ENCODE measurements around the gene GASK1B.

GASK1B gene

GRCh38 chr4:158172261-158173258 lies at the start of gene GASK1B:
Gene GASK1B (minus strand): TSS chr4:158173025. CDS start chr4:158171375, 1,650 bp downstream.
- DNase-seq = no peak

DNA sequence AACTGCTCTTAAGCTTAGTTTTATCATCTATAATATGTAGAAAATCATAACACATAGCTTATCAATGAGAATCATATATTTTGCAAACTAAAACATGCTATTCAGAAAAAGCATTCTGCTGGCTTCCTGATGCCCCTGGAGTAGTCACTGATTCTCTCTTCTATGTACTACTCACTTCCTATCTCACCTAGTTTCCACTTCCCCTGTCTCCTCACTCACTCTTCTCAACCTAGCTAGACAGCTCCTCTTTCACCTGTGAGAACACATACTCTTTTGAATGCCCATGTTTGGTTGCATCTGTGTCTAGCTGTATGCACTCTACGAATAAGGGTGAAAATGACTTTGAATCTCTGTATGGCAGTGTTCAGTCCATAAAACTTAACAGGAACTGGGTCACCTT lies 46.8 kb upstream of the GASK1B start:
- DNase-seq = no peak

GRCh38 chr4:158217763-158218162 lies 44.9 kb upstream of the GASK1B start:
- DNase-seq = no peak

DNA sequence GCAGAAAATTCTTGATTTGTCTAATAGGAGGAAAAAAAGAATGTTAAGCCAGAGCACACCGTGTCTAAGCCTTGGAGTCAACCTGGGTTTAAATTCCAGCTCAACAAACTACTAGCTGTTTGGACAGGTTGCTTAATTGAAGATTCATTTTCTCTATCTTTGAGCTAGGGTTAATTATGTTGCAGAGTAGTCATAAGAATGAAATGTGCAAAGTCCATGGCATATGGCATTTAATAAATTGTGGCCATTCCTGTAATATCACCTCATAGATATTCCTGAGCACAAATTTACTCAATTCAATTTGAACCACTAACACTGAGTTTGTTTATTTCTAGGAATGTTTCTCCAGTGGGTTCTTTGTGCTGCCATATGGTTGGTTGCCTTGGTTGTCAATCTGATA lies 42.0 kb upstream of the GASK1B start:
- DNase-seq = no peak

DNA sequence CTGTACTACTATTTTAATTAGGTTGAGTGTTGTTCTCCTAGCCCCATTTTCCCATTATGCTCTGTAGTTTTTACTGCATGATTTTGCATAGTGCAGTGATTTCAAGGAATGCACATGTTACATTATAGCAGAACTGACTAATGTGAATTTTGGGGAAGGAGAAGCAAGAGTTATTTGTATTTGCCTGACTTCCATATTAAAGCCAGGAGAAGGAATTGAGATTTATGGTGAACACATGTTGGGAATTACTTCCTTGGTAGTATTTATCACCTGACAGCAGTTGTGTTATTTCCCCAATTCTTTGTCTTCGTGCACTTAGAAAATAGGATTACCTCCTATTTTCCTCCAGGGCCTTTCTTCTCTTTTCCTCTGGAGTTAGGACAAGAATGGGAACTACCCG lies 40.6 kb upstream of the GASK1B start:
- no peak for DNase-seq

GRCh38 chr4:158211222-158211621 lies 38.4 kb upstream of the GASK1B start:
- DNase-seq = no peak

DNA sequence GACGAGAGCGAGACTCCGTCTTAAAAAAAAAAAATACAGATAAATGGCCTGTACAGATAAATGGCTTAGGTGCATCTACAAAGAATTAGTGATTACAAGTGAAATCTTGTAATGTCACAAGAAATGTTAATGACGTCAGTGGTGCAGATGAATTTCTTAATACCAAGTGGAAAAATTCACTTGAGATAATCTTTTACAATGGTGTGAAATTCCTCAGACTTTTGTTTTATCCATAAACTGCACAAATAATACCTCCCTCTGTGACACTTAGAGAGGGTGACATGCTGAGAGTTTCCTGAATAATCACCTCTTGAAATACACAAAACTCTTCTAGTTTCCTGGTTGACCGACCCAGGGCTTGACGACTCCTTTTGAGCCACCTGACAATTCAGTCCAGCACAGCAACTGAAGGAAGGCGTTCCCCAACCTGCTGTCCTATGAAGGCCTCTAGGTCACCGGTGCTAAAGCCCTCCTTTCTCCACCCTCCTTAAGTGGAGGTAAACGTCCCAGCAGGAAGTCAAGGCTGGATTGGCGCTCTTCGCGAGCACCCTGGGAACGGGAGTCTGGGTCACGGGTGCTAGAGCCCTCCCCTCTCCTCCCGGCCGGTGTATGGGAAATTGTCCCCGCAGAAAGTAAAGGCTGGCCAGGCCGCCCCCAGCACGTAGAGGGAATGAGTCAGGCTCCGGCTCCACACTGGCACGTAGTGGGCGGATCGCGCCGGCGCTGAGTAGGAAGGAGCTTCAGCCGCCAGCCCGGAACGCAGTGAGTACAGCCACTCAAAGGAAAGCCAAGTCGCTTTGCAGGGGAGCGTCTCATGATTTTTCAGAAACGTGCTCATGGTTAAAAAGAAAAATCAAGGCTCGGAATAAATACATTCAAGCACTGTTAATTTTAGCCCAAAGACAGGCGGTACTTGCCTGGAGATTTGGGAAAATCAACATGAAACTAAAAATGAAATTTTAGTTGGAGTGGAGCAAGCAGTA lies 37.3 kb upstream of the GASK1B start, which contains the start of gene TMEM144:
TSS of gene TMEM144 (plus strand) at position 662 of the 983 bp plus-strand sequence. CDS start 2,182 bp downstream, outside the sequence.
- DNase-seq = peak; percentile 64

DNA sequence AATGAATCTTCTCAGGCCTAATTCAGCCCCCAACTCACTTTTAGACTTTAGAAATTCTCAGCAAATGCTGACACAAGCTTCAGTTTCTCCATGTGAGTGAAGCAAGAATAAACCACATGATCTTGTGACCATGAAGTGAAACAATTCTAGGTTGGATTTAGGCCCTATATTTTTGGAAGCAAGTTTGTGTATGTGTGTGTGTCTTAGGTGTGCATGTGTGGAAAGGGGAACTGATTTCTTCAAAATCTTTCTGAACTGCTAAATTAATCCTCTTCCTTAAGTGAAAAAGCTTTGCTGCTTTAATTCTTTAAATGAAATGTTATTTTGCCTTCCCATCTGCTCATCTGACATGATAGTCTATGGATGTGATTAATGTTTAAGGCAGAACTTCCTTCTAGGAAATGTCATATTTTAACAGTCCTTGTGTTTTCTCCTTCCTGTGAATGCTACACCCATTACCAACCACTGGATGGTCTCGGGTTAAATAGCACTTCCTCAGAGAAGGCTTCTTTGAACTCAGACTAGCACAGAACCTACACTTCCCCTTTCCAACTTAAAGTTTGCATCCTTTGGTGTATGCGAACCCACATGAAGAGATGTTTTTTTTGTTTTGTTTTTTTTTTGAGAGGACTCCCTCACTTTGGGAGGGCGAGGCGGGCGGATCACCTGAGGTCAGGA lies 36.3 kb upstream of the GASK1B start:
- no peak for DNase-seq

DNA sequence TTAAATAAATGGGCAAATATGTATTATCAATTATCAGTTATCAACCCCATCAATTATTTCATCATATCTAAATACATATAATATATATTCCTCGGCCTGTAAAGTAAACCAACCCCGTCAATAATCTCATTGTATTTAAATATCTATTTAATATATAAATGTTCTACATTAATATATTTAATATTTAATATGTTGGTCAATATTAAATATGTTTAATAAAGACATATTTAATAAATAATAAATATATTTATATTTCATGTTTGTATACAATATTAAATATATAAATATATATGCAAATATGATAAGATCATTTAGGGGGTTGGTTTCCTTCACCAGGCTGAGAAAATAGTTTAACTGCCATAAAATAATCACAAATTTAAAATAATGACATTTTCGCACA lies 31.1 kb upstream of the GASK1B start:
- DNase-seq = no peak

- no peak for DNase-seq
Observed at GRCh38 chr4:158203436-158203835, 30.6 kb upstream of the GASK1B start.

DNA sequence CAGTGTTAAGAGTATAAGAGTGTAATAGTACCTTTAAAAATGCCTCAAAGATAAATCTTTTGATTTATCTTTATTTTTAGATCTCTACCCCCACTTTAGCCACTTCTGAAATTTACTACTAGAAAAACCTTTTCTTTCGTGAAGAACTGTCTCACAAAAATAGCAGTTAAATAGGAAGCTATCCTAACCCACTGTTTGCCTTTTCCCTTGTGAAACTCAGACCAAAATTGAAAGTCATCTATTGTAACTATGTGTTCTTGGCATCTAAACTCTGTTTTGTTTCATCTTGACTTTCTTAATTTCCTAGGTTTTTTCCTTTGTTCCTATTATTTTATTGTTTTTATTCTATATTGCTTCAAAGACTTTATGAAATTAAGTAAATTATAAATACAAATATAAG lies 29.7 kb upstream of the GASK1B start:
- DNase-seq = no peak

DNA sequence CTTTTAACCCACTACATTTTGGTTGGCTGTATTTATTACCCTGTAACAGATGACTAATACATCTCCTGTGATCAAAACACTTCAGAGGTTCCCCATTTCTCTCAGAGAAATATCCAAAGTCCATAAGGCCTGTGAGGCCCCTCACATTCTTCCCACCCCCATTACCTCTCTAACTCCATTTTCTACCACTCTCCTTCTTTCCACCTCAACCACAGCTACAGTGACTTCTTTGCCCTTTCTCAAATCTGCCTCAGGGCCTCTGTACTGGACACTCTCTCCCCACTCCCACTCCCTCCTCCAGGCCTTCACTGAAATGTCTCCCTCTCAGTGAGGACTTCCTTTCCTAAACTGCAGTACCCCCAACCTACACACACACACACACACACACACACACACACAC lies 29.1 kb upstream of the GASK1B start:
- DNase-seq = no peak

DNA sequence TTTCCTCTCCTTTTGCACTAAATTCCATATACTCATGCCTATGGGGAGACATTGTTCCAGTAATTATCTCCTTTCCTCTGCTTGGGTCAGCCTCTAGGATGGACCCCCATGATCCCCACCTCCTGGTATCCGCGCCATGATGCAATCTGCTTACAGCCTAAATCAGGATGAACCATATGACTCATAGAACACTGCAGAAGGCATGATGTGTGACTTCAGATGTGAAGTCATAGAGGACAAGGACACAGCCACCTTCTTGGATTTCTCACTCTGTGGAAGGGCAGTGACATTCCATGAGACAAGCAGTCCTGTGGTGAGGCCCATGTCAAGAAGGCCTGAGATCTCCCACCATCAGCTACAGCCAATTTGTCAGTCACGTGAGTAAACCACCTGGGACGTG lies 28.5 kb upstream of the GASK1B start:
- DNase-seq = no peak

GRCh38 chr4:158200214-158200613 lies 27.4 kb upstream of the GASK1B start:
- DNase-seq = no peak

DNA sequence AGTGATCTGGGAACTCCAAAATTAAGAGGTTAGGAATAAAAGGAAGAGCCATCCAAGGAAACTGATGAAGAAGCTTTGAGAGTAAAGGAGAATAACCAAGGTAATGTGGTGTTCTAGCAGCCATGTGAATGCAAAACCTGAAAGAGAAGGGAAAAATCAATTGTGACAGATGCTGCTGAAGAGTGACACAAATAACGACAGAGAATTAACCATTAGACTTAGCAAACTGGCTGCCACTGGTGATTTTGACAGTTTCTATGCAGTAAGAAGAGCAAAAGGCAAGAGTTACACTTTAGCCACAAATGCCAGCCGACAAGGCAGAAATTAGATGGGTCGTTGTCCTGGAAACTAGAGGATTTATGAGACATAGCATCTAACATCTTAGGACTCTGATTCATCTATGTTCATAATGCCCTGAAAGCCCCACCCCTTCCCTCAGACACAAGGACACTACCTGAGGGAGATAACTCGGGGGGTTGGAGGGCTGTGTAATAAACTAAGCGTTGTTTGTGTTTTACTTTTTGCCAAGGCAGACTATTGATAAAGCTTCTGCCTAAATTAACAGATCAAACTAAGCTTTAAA lies 24.5 kb upstream of the GASK1B start:
- DNase-seq = no peak

DNA sequence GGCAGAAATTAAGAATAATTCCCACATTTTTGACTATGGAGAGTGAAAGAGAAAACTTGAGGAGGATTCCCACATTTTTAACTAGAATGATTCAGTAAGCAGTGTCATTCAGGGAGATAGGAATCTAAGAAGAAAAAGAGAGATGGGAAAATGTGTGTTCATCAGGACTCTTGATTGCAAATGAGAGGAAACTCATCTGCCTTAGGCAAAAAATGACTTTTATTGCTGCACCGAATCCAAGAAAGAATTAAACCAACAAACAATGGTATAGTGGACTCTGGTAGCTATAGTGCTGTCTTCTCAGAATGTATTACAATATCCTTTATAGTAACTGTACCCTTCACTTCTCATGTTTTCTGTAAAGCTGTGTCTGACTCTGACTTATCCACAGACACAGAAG lies 22.5 kb upstream of the GASK1B start:
- DNase-seq = no peak

DNA sequence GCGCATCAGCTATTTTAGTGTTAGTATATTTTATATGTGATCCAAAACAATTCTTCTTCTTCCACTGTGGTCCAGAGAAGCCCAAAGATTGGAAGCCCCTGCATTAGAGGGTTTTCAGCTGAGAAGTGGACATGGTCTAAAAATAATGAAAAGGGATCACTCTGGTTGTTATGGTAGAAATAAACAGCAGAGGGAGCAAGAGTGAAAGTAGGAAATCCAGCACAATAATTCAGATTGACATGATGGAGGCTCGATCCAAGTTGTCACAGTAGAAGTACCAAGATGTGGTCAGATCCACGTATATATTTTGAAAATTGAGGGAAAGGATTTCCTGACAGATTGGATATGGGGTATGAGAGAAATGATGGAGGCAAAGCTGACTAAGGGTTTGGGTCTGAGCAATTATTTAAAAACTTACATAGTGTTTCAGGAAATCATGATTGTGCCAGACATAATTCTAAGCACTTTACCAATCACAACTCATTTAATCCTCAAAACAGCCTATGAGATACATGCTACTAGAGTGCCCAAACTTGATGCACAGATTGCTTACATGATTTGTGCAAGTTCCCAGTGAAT lies 20.4 kb upstream of the GASK1B start:
- DNase-seq = no peak

GRCh38 chr4:158192439-158193158 lies 19.8 kb upstream of the GASK1B start:
- no peak for DNase-seq

- DNase-seq = no peak
Observed at GRCh38 chr4:158190718-158191117, 17.9 kb upstream of the GASK1B start.

- no peak for DNase-seq
Observed at GRCh38 chr4:158189422-158189821, 16.6 kb upstream of the GASK1B start.

DNA sequence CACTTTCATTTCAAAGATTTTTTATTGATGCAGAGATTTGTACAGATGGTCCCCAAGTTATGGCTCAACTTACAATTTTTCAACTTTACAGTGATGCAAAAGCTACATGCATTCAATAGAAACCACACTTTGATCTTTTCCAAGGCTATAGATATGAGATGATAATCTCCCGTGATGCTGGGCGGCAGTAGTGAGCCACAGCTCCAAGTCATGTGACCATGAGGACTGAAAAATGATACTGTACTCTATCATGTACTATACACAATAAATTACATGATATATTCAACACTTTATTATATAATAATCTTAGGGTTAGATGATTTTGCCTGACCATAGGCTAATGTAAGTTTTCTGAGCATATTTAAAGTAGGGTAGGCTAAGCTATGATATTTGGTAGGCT lies 14.0 kb upstream of the GASK1B start:
- no peak for DNase-seq
